Stomach smooth muscle (tissue), 2 donors: Measurements from ENCODE around the gene ZC3H12C.

Experiments used
- H3K27ac ChIP-seq: one replicate; pipeline ENCODE4 v1.7.0; 2013; ENCODE audit warnings: mild to moderate bottlenecking, low read length, inconsistent platforms
- H3K27me3 ChIP-seq, 2 donors: one replicate each; pipeline ENCODE4 v1.7.0; 2013; ENCODE audit warnings: low read length in 2 of 2; ENCODE audit not compliant: insufficient read depth in 2 of 2, control insufficient read depth in 1 of 2
- H3K36me3 ChIP-seq, 2 donors: one replicate each; pipeline ENCODE4 v1.7.0; 2013; ENCODE audit warnings: low read length in 2 of 2; ENCODE audit not compliant: control insufficient read depth in 2 of 2, insufficient read depth in 2 of 2
- H3K4me1 ChIP-seq: one replicate; pipeline ENCODE4 v1.7.0; 2013; ENCODE audit warnings: low read length; ENCODE audit not compliant: control insufficient read depth, insufficient read depth
- H3K4me3 ChIP-seq, 2 donors: one replicate each; pipeline ENCODE4 v1.7.0; 2013; ENCODE audit warnings: low read length in 2 of 2
- H3K9ac ChIP-seq, 2 donors: one replicate each; pipeline ENCODE4 v1.7.0; 2013; ENCODE audit warnings: low read length in 2 of 2, mild to moderate bottlenecking in 1 of 2
- H3K9me3 ChIP-seq, 2 donors: one replicate each; pipeline ENCODE4 v1.7.0; 2013; ENCODE audit warnings: low read length in 2 of 2; ENCODE audit not compliant: control insufficient read depth in 2 of 2
- donor health status: healthy.
- donor health status: Pancreatic carcinoma.

ZC3H12C gene

DNA sequence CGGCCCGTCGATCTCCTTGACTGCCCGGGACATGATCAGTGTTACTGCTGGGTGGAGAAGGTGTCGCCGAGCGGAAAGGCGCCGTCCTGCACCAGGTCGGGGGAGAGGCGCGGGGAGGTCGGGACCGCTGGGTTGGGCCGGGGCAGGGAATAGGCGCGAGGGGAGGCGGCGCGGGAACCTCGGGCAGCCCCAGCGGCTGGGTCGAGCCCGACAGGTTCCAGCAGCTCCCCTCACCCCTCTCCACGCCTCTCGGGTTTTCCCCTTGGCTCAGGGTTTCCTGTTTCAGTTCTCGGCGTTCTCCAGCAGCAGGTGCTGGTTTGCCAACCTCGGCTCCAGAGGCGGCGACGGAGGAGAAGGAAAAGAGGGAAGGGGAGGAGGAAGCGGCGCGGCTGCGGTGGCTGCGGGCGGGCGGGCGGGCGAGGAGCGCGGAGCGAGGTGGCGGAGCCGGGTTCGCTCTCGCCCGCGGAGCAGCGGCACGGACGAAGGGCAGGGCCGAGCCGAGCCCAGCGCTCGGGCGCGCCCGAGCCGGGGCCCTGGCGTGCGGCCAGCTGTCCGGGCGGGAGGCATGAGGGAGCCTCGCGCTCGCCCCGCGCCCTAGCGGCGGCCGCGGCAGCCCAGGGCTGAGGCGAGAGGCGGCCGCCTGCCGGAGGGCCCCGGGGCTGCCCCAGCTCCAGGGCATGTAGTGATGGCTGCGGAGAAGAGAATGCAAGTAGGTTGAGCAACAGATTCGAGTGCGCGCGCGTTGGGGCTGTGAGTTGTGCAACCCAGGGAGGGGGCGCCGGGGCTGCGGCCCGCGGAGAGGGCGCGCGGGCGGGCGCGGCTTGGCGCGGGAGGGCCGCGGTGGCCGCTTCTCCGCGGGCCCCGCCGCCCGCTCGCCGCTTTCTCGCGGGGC lies at the start of gene ZC3H12C:
ZC3H12C (plus strand) TSS at position 878 of the 892 bp plus-strand sequence. CDS start 20 bp downstream, outside the sequence.
- peak within 1 kb of the TSS; percentile 74 to 81 for H3K4me3 ChIP-seq
- no peaks in the 10 kb centered on the region for H3K9me3 ChIP-seq
- no peaks in the 10 kb centered on the region for H3K27me3 ChIP-seq
- peak within 1 kb of the TSS; percentile 75 to 78 for H3K9ac ChIP-seq
- peaks cover 6% of the 10 kb centered on the region for H3K4me1 ChIP-seq
- H3K27ac ChIP-seq = peak within 1 kb of the TSS; percentile 86
- no peaks in the 10 kb centered on the region for H3K36me3 ChIP-seq

DNA sequence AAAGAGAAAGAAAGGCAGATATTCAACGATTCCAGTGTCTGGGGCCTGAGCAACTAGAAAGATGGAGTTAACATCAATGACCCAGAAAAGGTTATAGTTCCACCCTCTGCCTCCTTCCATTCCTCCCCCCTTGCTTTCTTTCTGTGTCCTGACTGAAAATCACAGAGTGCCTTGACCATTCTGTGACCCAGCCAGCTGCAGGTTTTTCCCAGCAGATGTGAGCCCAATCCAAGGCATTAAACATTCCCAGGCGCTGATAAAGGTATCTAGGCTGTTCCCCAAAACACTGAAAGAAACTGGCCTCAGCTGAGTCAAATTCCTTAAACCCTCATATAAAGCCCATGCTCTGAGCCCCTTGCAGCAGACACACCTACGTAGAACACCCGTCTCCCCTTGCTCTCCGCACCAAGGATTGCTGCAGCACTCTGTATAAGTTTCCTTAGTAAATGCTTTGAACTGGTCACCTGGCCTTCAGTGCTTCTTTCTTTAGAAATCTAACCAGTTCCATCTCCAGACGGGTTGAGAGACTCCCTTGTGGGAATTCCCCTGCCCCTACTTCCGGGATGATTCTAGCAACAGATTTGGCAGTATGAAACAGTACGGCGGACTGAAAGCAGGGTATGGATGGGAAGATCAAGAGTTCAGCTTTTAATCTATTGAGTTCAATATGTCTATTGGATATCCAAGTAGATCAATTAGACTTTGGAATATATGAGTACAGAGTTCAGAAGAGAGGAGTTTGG lies 48.8 kb upstream of the ZC3H12C start:
- Histone ChIP-seq H3K9ac (no peak overlapping the region), H3K27me3 (no peaks in the 10 kb centered on the region), H3K9me3 (no peaks in the 10 kb centered on the region), H3K27ac (no peak overlapping the region), H3K4me3 (no peak overlapping the region), H3K4me1 (no peaks in the 10 kb centered on the region), H3K36me3 (no peaks in the 10 kb centered on the region)

DNA sequence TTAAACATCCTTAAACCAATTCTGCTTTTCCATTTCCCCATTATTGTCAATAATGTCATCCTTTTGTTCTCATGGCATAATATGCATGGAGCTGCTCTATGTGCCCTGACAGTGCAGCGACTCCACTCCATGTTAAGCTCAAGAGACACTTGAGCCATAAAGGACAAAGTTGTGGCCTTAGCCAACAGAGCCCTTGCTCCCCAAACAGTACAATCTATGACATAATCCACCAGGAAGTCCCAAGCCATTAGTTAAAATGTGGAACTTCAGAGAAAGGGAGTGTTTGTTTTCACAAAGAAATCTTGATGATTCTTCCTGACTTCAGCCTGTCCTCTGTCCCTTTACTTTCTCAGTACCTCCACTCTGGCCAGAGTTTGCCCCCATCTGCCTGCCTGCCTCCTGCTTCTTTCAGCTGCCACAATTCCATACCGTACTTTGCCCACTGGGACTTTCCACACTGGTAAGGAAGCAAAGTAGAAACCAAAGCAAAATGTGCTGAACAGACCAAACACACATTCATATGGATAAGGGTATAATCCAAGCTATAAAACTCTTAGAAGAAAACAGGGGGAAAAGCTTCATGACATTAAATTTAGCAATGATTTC lies 46.3 kb upstream of the ZC3H12C start:
- H3K4me1 ChIP-seq = no peaks in the 10 kb centered on the region
- H3K9ac ChIP-seq = no peak overlapping the region
- no peak overlapping the region for H3K4me3 ChIP-seq
- no peaks in the 10 kb centered on the region for H3K27me3 ChIP-seq
- H3K27ac ChIP-seq = no peak overlapping the region
- no peaks in the 10 kb centered on the region for H3K9me3 ChIP-seq
- H3K36me3 ChIP-seq = no peaks in the 10 kb centered on the region

DNA sequence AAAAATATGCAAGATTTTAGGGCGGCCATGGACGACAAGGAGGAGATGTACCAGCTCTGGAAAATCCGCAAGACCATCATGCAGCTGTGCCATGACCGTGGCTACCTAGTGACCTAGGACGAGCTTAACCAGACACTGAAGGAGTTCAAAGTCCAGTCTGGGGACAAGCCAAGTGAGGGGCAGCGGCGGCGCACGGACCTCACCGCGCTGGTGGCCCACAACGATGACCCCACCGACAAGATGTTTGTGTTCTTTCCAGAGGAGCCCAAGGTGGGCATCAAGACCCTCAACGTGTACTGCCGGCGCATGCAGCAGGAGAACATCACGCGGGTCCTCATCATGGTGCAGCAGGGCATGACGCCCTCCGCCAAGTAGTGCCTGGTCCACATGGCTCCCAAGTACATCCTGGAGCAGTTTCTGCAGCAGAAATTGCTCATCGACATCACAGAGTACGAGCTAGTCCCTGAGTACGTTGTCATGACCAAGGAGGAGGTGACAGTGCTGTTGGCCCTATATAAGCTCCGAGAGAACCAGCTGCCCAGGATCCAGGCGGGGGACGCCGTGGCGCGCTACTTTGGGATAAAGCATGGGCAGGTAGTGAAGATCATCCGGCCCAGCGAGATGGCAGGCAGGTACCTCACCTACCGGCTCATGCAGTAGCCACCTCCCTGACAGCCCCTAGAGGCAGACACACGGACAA lies 43.5 kb upstream of the ZC3H12C start:
- Histone ChIP-seq H3K36me3 (no peaks in the 10 kb centered on the region), H3K9me3 (peaks cover 0 to 3% of the 10 kb centered on the region in 2 donors), H3K27me3 (no peaks in the 10 kb centered on the region), H3K4me3 (no peak overlapping the region), H3K9ac (no peak overlapping the region), H3K4me1 (no peaks in the 10 kb centered on the region), H3K27ac (no peak overlapping the region)

DNA sequence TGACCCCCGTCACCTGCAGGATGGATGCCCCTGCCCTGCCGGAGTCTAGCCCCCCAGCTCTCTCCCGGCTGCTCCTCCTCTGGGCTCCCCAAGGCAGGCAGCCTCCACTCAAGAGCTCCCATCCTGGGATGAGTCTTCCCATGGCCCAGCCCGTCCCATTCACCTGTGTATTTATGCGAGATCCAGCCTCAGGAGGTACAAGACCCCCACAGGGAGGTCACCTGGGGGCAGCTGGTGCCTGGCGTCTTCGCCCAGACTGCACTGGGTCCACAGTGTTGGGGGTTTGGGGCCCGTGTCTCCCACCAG lies 43.0 kb upstream of the ZC3H12C start:
- H3K4me3 ChIP-seq = no peak overlapping the region

DNA sequence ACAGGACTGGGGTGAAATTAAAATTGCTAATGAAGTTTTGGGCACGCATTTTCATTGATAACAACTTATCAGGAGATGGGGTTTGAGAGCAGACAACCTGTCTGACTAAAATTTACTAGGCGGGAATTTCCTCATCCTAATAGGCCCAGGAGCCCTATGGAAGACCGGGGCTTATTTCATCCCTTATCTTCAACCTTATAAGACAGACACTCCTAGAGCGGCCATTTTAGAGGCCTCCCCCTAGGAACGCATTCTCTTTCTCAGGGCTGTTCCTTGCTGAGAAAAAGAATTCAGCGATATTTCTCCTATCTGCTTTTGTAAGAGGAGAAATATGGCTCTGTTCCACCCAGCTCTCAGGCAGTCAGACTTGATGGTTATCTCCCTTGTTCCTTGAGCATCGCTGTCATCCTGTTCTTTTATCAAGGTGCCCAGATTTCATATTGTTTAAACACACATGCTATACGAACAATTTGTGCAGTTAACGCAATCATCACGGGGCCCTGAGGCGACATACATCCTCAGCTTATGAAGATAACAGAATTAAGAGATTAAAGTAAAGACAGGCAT lies 39.3 kb upstream of the ZC3H12C start:
- no peak overlapping the region for H3K4me3 ChIP-seq

More for the DNA sequence above, 43.0 kb upstream of the ZC3H12C start:
- Histone ChIP-seq H3K36me3 (no peaks in the 10 kb centered on the region), H3K9me3 (peaks cover 0 to 3% of the 10 kb centered on the region in 2 donors), H3K27ac (no peak overlapping the region), H3K4me1 (no peaks in the 10 kb centered on the region), H3K27me3 (no peaks in the 10 kb centered on the region), H3K9ac (no peak overlapping the region)

DNA sequence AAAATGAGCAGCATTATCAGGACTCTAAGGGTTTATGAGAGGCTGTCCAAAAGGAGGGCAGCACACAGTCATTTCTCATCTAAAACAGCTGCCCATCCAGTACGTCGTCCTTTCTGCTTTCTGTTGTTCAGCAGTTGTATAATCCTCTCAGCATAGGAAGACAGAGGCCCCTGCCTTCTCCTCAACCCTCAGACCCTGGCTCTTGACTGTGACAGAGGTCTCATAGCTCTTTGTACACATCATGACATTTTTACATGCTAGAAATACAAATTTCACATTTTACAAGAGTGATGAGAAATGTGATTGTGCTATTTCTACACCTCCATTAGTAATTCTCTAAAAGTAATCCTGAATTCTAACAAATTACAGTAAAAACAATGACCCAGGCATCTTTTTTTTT lies 36.2 kb upstream of the ZC3H12C start:
- no peak overlapping the region for H3K27ac ChIP-seq
- no peaks in the 10 kb centered on the region for H3K4me1 ChIP-seq

More for the DNA sequence above, 39.3 kb upstream of the ZC3H12C start:
- Histone ChIP-seq H3K27ac (no peak overlapping the region), H3K9me3 (peaks cover 0 to 3% of the 10 kb centered on the region in 2 donors), H3K27me3 (no peaks in the 10 kb centered on the region), H3K36me3 (no peaks in the 10 kb centered on the region), H3K4me1 (no peaks in the 10 kb centered on the region), H3K9ac (no peak overlapping the region)

DNA sequence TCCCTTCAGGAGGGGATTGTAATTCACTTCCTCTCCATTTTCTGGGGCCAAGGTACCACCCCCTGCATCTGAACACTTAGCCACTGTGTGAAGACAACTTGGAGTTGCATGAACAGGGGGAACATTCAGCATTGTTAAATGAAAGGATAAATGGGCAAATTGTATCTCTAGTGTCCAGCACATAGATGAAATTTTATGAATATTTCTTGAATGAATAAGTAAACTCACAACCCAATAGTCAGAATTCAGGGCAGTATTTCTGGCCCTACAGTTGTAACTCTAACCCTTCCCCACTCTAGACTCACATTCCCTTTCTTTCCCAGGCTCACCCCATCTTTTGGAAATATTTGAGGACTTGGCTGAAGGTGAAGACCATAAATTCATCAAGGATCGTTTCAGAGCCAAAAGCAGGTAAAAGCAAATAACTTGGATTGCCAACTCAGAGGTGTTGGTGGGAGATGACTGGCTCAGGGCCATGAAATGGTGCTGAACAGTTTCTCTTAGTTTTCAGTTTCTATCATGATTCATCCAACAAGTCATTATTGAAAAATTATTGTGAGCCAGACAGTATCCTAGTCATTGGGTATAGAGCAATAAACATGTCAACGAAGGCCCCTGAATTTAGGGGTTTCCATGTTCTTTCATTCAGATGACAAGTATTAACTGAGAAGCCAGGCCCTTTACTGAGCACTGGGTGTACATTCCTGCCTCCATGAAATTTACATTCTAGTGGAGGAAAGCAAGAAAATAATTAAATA lies 33.3 kb upstream of the ZC3H12C start:
- Histone ChIP-seq H3K9ac (no peak overlapping the region), H3K9me3 (no peaks in the 10 kb centered on the region), H3K27me3 (peaks cover 0 to 2% of the 10 kb centered on the region in 2 donors), H3K4me1 (no peaks in the 10 kb centered on the region), H3K27ac (no peak overlapping the region), H3K36me3 (no peaks in the 10 kb centered on the region), H3K4me3 (no peak overlapping the region)

More for the DNA sequence above, 36.2 kb upstream of the ZC3H12C start:
- Histone ChIP-seq H3K27me3 (no peaks in the 10 kb centered on the region), H3K36me3 (no peaks in the 10 kb centered on the region), H3K4me3 (no peak overlapping the region), H3K9me3 (peaks cover 0 to 3% of the 10 kb centered on the region in 2 donors), H3K9ac (no peak overlapping the region)

DNA sequence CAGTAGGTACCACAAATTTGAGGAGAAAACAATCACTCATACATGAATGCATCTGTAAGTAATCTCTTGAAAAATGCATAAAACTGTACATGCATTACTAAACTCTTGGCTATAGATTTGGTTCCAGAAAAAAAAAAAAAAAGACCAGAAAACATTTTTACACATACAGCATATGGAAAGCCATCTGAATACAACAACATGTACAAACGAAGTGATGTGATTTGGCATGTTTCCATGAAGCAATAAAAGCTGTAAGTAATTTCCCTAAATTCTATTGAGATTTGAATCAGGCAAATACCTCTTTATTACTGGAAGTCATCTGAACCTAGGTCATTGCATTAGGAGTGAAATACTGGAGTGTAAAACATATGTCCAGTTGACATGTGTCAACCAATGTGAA lies 31.9 kb upstream of the ZC3H12C start:
- no peak overlapping the region for H3K4me3 ChIP-seq
- H3K27ac ChIP-seq = no peak overlapping the region
- H3K36me3 ChIP-seq = no peaks in the 10 kb centered on the region
- peaks cover 0 to 2% of the 10 kb centered on the region in 2 donors for H3K27me3 ChIP-seq
- no peaks in the 10 kb centered on the region for H3K4me1 ChIP-seq
- H3K9me3 ChIP-seq = no peaks in the 10 kb centered on the region
- H3K9ac ChIP-seq = no peak overlapping the region
